Epithelial cell of prostate (primary cell): ENCODE results near the gene RNU7-1.

Experiments
- DNase-seq: peaks from one replicate; pipeline ENCODE4 v3.0.0-alpha.2; 2011; ENCODE audit warnings: low read depth, low spot score
- H3K27ac ChIP-seq: fragments of 450-650 bp; 2 replicates; pipeline ENCODE4 v1.5.1; 2017; ENCODE audit warnings: mild to moderate bottlenecking

The RNU7-1 gene

DNA sequence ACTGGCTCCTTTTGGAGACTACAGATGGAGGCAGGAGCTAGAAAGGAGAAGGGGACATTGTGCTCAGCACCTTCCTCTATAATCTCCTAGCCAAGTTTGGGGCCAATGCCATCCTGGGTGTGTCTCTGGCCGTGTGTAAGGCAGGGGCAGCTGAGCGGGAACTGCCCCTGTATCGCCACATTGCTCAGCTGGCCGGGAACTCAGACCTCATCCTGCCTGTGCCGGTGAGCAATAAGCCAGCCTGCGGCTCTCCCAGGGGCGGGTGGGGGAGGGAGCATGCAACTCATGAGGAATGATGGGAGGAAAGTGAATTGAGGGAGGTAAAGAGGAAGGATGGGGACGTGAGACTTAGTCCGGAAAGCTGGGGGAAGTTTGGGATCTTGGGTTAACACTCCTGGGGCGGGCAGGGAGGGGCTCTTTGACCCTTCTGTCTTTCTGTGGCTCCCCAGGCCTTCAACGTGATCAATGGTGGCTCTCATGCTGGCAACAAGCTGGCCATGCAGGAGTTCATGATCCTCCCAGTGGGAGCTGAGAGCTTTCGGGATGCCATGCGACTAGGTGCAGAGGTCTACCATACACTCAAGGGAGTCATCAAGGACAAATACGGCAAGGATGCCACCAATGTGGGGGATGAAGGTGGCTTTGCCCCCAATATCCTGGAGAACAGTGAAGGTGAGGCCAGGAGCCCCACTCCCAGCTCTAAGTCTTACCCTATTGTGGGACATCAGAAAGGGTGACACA, 26.0 kb upstream of the RNU7-1 start:
- no peak for DNase-seq
- H3K27ac ChIP-seq, result no peak overlapping the region

DNA sequence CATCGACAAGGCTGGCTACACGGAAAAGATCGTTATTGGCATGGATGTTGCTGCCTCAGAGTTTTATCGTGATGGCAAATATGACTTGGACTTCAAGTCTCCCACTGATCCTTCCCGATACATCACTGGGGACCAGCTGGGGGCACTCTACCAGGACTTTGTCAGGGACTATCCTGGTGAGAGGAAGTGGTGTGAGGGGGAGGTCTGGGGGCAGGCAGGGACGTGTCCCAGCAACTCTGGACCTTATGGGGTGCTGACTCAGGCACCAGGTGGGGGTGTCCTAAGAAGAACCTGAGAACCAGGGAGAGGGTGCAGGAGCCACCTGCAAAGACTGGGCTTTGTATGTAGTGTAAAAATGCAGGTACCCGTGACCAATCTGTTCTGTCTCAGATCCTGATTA, 24.0 kb upstream of the RNU7-1 start:
- no peak overlapping the region for H3K27ac ChIP-seq
- DNase-seq, result no peak

- DNase-seq, result no peak
- H3K27ac ChIP-seq, result no peak overlapping the region
Measured at GRCh38 chr12:6921539-6921938, 22.1 kb upstream of the RNU7-1 start.

- no peak for DNase-seq
Measured at GRCh38 chr12:6921996-6922946, 21.3 kb upstream of the RNU7-1 start.

GRCh38 chr12:6923003-6923732, 20.4 kb upstream of the RNU7-1 start:
- DNase-seq, result no peak
- H3K27ac ChIP-seq, result no peak overlapping the region

More at GRCh38 chr12:6921996-6922946, 21.3 kb upstream of the RNU7-1 start:
- H3K27ac ChIP-seq, result no peak overlapping the region

DNA sequence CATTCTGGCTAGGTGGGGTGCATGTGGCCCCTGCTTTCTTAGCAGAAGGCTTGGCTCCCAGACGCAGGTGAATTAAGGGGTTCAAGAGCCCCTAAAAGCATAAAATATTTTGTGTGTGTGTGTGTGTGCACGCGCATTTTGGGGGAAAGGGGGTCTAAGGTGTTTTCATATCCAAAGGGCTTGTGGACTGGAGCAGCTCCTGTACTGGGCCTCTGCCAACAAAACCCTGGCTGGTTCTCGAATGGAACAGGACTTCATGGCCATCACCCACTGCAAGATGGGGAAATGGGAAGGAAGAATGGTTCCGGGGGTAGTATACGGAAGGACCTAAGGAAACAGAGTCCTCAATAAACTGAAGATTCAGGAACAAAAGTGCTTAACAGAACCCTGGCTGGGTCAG, 19.8 kb upstream of the RNU7-1 start:
- no peak for DNase-seq
- H3K27ac ChIP-seq, result no peak overlapping the region

GRCh38 chr12:6925239-6925539, 18.4 kb upstream of the RNU7-1 start:
- H3K27ac ChIP-seq, result peak overlapping the region; percentile 88
- no peak for DNase-seq

DNA sequence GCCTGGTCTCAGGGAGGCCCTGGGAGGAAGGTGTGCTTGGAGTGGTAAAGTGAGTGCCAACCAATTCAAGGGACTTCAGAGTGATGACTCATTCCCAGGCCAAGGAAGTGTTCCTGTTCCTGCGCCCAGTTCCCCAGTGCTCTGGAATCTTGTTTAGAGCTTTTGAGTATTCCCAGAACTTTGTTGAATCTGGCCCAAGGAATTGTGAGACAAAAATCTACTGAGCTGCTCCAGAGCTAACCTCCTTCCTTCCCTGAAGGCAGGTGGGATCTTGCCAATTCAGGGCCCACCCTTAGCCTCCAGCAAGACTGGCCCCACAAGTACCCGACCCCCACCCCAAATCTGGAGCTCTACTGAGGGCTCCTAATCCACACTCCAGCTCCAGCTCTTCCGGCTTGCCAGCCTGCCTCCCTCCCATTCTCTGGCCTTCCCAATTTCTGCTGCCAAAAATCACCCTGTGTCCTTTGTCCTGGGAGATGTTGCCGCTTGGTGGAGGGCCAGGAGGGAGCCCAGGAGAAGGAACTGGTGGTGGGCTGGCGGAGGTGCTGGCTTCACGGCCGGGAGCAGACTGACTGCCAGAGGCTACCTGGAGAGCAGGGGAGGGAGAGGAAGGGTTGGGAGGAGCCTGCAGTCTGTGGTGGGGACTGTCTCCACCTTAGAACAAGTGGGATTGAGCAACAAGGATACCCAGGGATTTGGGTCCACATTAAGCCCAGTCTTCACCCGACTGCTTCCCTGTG, 17.9 kb upstream of the RNU7-1 start:
- no peak for DNase-seq
- H3K27ac ChIP-seq, result peak overlapping the region; percentile 88

DNA sequence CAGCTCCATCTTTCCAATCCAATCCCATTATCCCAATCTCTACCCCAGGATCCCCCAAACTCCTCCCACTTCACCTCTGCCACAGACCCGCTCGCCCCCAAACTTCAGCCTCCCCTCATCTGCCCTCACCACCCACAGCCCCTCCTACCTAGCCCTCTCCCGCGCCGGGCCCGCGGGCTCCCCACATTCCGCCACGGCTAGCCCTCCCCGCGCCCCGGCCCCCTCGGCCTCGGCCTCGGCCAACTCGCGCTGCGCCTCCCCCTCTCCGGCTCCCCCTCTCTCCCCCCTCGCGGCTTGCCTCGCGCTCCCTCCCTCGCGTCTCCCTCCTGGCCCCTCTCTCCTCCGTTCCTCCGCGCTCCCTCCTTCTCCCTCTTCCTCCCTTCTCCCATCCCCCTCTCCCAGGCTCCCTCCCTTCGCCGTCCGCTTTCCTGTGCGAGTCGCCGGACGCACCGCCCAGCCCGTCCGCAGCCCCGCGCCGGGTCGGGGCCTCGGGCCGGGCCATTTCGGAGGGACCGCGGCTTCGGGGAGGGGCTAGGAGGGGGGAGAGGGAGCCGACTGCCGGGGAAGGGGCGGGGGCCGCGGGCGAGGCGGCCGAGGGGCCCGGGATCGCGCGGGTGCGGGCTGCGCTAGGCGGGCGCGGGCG, 16.1 kb upstream of the RNU7-1 start, which contains the start of gene ATN1:
ATN1 (plus strand) TSS at position 581 of the 643 bp plus-strand sequence. CDS start 6,043 bp downstream, outside the sequence.
- H3K27ac ChIP-seq, result peak within 1 kb of the TSS; percentile 88
- no peak for DNase-seq

DNA sequence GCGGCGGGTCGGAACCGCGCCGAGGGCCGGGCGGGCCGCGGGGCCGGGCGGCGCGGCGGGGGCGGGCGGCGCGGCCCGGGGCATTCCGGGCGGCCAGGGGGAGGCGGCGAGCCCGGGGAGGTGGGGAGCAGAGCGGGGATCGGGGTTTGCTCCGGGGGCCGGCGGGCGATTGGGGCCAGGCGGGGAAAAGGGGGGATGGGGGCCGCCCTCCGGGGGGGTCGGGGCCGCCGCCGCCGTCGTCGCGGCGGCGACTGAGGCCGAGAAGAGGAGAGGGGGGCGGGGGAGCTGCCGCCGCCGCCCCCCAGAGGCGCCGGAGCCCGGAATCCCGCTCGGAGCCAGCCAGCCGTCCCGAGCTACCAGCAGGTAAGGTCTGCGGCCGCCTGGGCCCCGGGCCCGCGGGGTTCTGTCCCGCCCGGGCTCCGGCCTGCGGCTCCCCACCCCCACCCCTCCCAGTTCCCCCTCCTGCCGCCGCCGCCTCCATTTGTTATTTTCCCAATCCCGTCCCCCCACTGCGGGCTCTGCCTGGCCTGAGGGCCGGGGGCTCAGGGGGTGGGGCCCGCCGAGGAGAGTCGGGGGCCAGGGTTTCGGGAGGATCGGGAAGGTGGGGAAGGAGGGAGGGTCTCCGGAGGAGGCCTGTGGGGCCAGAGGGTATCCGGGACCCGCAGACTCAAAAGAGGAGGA, 15.5 kb upstream of the RNU7-1 start:
- peak overlapping the region; percentile 88 for H3K27ac ChIP-seq
- DNase-seq, result no peak

GRCh38 chr12:6928703-6929407, 14.8 kb upstream of the RNU7-1 start:
- DNase-seq, result no peak

DNA sequence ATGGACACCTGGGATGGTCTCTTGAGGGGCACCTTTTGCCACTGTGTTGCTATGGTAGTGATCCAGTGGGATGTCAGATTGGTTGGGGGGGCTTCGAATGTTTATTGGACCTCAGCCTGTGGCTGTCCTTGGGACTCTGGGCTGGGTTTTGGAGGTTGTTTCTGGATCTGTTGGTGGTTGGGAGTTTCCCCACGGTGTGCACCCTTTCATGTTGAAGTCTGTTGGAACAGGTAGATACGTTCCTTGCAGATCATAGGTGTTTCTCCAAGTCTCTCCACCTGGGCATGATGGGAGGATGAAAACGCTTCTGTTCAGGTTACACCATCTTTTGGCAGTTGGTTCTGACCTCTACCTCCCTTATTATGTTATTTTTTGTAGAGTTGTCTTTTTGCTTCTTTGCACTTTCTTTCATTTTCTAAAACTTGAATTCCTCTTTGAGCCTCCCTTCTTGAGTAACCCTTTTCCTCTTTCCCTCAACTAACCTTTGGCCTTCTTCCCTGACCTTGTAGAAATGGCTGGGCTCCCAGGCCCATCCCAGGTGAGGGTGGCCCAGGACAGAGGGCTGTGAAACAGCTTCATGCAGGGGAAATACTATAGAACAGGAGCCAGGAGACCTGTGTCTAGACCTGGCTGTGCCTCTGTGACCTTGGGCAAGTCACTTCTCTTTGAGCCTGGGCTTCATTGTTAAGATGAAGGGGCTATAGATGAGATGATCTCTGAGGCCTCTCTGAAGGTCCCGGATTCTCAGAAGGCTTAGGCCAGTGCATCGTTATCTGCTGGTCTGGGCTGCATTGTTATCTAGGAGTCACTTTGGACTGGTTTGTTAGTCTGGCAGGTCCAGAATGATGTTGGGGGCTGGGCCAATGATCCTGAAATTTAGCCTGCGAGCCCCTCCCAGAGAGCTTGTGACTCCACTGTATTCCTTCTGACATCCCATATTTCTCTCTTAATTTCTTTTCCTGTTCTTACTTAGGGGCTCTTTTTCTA, 13.9 kb upstream of the RNU7-1 start:
- no peak for DNase-seq
- H3K27ac ChIP-seq, result peak overlapping the region; percentile 88

More at GRCh38 chr12:6928703-6929407, 14.8 kb upstream of the RNU7-1 start:
- peak overlapping the region; percentile 88 for H3K27ac ChIP-seq

DNA sequence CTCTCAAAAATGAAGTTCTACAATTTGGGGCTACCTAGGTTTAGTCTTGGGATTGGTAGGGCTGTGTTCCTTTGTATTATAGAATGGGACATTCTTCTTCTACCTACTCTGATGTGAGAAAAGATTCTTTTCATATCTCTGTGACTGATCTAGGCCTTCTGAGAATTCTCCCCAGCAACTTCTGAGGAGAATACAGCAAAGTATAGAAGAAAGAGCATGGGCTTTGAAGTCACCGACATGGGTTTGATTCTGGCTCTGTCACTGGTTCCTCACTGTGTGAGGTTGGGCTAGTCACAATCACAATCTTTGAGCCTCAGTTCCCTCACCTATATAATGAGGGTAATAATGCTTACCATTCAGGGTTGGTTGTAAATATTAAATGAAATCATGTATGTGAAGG, 10.8 kb upstream of the RNU7-1 start:
- H3K27ac ChIP-seq, result no peak overlapping the region
- no peak for DNase-seq

DNA sequence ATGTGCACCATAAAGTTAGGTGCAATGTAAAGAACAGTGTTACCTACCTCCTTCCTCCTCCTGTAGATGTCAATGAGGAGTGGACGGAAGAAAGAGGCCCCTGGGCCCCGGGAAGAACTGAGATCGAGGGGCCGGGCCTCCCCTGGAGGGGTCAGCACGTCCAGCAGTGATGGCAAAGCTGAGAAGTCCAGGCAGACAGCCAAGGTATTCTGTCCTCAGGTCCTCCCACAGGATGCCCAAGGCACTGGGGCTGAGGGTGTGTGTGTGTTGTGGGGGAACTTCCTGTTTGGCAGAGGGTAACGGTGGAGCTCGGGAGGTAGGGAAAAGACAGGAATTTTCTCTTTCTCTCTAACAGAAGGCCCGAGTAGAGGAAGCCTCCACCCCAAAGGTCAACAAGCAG, 9.5 kb upstream of the RNU7-1 start:
- DNase-seq, result no peak
- H3K27ac ChIP-seq, result peak overlapping the region; percentile 25

DNA sequence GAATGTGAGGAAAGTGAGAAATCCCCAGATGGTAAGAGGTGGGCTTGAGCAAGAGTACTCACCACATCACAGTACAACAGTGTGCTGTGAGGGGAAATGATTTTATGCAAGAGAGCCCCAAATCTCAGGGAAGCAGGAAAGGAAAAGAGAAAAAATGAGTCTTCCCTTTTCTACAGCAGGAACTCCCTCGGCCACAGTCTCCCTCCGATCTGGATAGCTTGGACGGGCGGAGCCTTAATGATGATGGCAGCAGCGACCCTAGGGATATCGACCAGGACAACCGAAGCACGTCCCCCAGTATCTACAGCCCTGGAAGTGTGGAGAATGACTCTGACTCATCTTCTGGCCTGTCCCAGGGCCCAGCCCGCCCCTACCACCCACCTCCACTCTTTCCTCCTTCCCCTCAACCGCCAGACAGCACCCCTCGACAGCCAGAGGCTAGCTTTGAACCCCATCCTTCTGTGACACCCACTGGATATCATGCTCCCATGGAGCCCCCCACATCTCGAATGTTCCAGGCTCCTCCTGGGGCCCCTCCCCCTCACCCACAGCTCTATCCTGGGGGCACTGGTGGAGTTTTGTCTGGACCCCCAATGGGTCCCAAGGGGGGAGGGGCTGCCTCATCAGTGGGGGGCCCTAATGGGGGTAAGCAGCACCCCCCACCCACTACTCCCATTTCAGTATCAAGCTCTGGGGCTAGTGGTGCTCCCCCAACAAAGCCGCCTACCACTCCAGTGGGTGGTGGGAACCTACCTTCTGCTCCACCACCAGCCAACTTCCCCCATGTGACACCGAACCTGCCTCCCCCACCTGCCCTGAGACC, 8.0 kb upstream of the RNU7-1 start:
- peak overlapping the region; percentile 25 for H3K27ac ChIP-seq
- DNase-seq, result no peak

DNA sequence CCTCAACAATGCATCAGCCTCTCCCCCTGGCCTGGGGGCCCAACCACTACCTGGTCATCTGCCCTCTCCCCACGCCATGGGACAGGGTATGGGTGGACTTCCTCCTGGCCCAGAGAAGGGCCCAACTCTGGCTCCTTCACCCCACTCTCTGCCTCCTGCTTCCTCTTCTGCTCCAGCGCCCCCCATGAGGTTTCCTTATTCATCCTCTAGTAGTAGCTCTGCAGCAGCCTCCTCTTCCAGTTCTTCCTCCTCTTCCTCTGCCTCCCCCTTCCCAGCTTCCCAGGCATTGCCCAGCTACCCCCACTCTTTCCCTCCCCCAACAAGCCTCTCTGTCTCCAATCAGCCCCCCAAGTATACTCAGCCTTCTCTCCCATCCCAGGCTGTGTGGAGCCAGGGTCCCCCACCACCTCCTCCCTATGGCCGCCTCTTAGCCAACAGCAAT, 7.4 kb upstream of the RNU7-1 start:
- no peak for DNase-seq
- H3K27ac ChIP-seq, result no peak overlapping the region
